ENCODE results near the gene HSBP1L1.

DNA sequence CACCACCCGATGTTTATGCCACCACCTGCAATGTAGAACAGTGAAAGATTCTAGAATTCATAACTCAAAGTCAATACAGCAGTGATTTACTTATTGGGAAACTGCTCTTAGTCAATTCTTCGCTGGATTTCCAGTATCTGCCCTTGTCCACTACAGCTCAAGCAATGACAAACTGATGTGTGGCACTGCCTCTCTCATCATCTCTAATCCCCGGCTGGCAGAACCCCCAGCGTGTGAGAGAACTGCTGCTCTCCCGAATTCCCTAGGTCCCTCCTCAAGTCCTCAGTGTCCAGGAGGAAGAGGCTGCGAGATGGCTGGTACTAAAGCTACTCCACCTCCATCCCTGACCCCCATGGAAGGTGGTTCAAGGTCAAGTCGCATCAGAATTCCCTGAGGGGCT, 22.3 kb downstream of the HSBP1L1 start:
- TF ChIP-seq EZH2 (IDR thresholded peaks at IDR 0.05) (no peak), POLR2AphosphoS5 (IDR thresholded peaks at IDR 0.05; ENCODE audit: borderline replicate concordance, low read depth, low read length) (no peak)

All from SK-N-MC (cell line).